Measurements from ENCODE around the gene ABHD11. TPM values are rescaled to one million over a fixed set of nuclear protein-coding genes. Genes with fewer than 3 reads are reported as not detected.

Gene ABHD11
- total and polyA plus RNA-seq, 2 experiments from 2014 or later, result 18.7 to 24.6 TPM

GRCh38 chr7:73716318-73716890 is 22.2 kb downstream of the ABHD11 start:
- ATAC-seq (no peak), DNase-seq (ENCODE audit: low spot score) (no peak)
- Mint-ChIP-seq H3K27me3 (ENCODE audit: insufficient read depth, low read depth, poor library complexity) (peaks cover 23% of the 10 kb centered on the region), H3K9me3 (no peaks in the 10 kb centered on the region), H3K4me3 (no peak overlapping the region; the same call in 2 of the 3 replicates), H3K36me3 (ENCODE audit: low read depth) (no peaks in the 10 kb centered on the region), H3K27ac (no peak overlapping the region), H3K4me1 (no peaks in the 10 kb centered on the region; the same call in 2 of the 3 replicates)
- Histone ChIP-seq H3K4me3 (no peak overlapping the region), H3K4me1 (ENCODE audit: insufficient read depth) (no peaks in the 10 kb centered on the region; the same call in 1 of the 2 replicates), H3K27me3 (ENCODE audit: insufficient read depth) (peaks cover 24% of the 10 kb centered on the region), H3K79me2 (replicated peaks; ENCODE audit: insufficient read depth) (no peaks in the 10 kb centered on the region), H3F3A (replicated peaks; ENCODE audit: low read depth) (no peaks in the 10 kb centered on the region), H4K20me1 (replicated peaks; ENCODE audit: insufficient read depth) (no peaks in the 10 kb centered on the region; the same call in 1 of the 2 replicates), H3K4me2 (no peak overlapping the region), H3K27ac (ENCODE audit: low read depth) (no peak overlapping the region), H3K36me3 (ENCODE audit: insufficient read depth) (no peaks in the 10 kb centered on the region), H2AFZ (no peak overlapping the region), H3K9me2 (ENCODE audit: insufficient read depth) (no peaks in the 10 kb centered on the region)
- no peak for TF ChIP-seq POLR2AphosphoS5 (IDR thresholded peaks at IDR 0.05; ENCODE audit: low read depth)
- no peak for TF ChIP-seq NANOG (IDR thresholded peaks at IDR 0.05; ENCODE audit: borderline replicate concordance)
- TF ChIP-seq ZNF331 (CRISPR knock-in tag; IDR thresholded peaks at IDR 0.05; ENCODE audit: low read depth), result no peak
- TF ChIP-seq ZNF114 (CRISPR knock-in tag; IDR thresholded peaks at IDR 0.05), result no peak

GRCh38 chr7:73715648-73716317 is 22.8 kb downstream of the ABHD11 start:
- Histone ChIP-seq H3F3A (replicated peaks; ENCODE audit: low read depth) (no peaks in the 10 kb centered on the region), H3K79me2 (replicated peaks; ENCODE audit: insufficient read depth) (no peaks in the 10 kb centered on the region), H3K9me2 (ENCODE audit: insufficient read depth) (no peaks in the 10 kb centered on the region), H3K4me3 (no peak overlapping the region), H3K27me3 (ENCODE audit: insufficient read depth) (peaks cover 24% of the 10 kb centered on the region), H3K4me1 (ENCODE audit: insufficient read depth) (no peaks in the 10 kb centered on the region; the same call in 1 of the 2 replicates), H3K27ac (ENCODE audit: low read depth) (no peak overlapping the region), H4K20me1 (replicated peaks; ENCODE audit: insufficient read depth) (no peaks in the 10 kb centered on the region; the same call in 1 of the 2 replicates), H3K4me2 (no peak overlapping the region), H3K36me3 (ENCODE audit: insufficient read depth) (no peaks in the 10 kb centered on the region), H2AFZ (no peak overlapping the region)
- Mint-ChIP-seq H3K4me1 (no peaks in the 10 kb centered on the region; the same call in 2 of the 3 replicates), H3K9me3 (no peaks in the 10 kb centered on the region), H3K27ac (no peak overlapping the region), H3K27me3 (ENCODE audit: insufficient read depth, low read depth, poor library complexity) (peaks cover 22% of the 10 kb centered on the region), H3K4me3 (no peak overlapping the region), H3K36me3 (ENCODE audit: low read depth) (no peaks in the 10 kb centered on the region)
- ATAC-seq, result no peak
- no peak for DNase-seq (ENCODE audit: low spot score)
- TF ChIP-seq CTCF (conservative IDR thresholded peaks at IDR 0.05; ENCODE audit: low read depth in 2 of 2) (no peak), STAT1 (IDR thresholded peaks at IDR 0.05; ENCODE audit: unreplicated experiment) (no peak), JUNB (IDR thresholded peaks at IDR 0.05; ENCODE audit: unreplicated experiment) (no peak), NANOG (IDR thresholded peaks at IDR 0.05; ENCODE audit: borderline replicate concordance) (no peak), ZNF462 (CRISPR knock-in tag; IDR thresholded peaks at IDR 0.05) (no peak), POLR2AphosphoS5 (IDR thresholded peaks at IDR 0.05; ENCODE audit: low read depth) (no peak), EZH2phosphoT487 (IDR thresholded peaks at IDR 0.05; ENCODE audit: unreplicated experiment) (no peak), CREB1 (CRISPR knock-in tag; IDR thresholded peaks at IDR 0.05; ENCODE audit: low read depth) (no peak)

Measured in GM23338 (cell line).